ENCODE results near the gene EPHX1.

Gene EPHX1

GRCh38 chr1:225853441-225853840 lies 43.5 kb downstream of the EPHX1 start:
- H3K27me3 Mint-ChIP-seq, result no peaks in the 10 kb centered on the region
- DNase-seq (no peak), ATAC-seq (no peak)
- H3K27ac Mint-ChIP-seq, result no peak overlapping the region
- no peaks in the 10 kb centered on the region for H3K9me3 Mint-ChIP-seq
- H3K4me3 Mint-ChIP-seq, result no peak overlapping the region
- H3K4me1 Mint-ChIP-seq, result peaks cover 70% of the 10 kb centered on the region

- H3K9me3 Mint-ChIP-seq, result no peaks in the 10 kb centered on the region
- no peak for ATAC-seq
- DNase-seq, result no peak
- peaks cover 47% of the 10 kb centered on the region for H3K4me1 Mint-ChIP-seq
- peak overlapping the region; percentile 54 to 72 for H3K27ac Mint-ChIP-seq
- H3K27me3 Mint-ChIP-seq, result no peaks in the 10 kb centered on the region
- no peak overlapping the region for H3K4me3 Mint-ChIP-seq
These were observed 45.8 kb downstream of the EPHX1 start for GRCh38 chr1:225855503-225856300.

DNA sequence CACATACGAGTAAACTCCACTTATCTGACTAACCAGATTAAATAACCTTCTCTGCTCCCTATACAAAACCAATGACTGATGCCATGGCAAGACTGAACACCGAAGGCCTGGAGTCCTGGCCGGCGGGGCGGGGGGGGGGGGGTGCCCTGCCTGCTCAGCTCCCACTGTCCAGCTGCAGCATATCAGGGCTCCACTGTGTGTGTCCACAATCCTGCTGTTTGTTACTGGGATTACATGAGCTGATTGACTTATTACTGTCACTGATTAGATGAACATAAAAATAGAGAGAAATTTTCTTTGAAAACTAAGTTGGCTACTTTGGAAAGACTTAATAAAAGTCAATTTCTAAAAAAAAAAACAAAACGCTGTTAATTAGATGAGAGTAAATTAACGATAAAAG lies 47.3 kb downstream of the EPHX1 start:
- no peak overlapping the region for H3K4me3 Mint-ChIP-seq
- DNase-seq, result no peak
- H3K27me3 Mint-ChIP-seq, result no peaks in the 10 kb centered on the region
- no peaks in the 10 kb centered on the region for H3K9me3 Mint-ChIP-seq
- ATAC-seq, result no peak
- H3K4me1 Mint-ChIP-seq, result peaks cover 32% of the 10 kb centered on the region
- H3K27ac Mint-ChIP-seq, result no peak overlapping the region

GRCh38 chr1:225859151-225859550 lies 49.2 kb downstream of the EPHX1 start:
- Mint-ChIP-seq H3K27me3 (no peaks in the 10 kb centered on the region), H3K4me1 (peaks cover 16% of the 10 kb centered on the region), H3K9me3 (no peaks in the 10 kb centered on the region), H3K27ac (peak overlapping the region in 1 of 2 donors; percentile 13), H3K4me3 (no peak overlapping the region)
- DNase-seq, result no peak
- no peak for ATAC-seq

- H3K27ac Mint-ChIP-seq, result no peak overlapping the region
- DNase-seq (no peak), ATAC-seq (no peak)
- H3K27me3 Mint-ChIP-seq, result no peaks in the 10 kb centered on the region
- peaks cover 25% of the 10 kb centered on the region for H3K4me1 Mint-ChIP-seq
- H3K9me3 Mint-ChIP-seq, result no peaks in the 10 kb centered on the region
- no peak overlapping the region for H3K4me3 Mint-ChIP-seq
These were observed 50.2 kb downstream of the EPHX1 start for GRCh38 chr1:225860107-225860506.

DNA sequence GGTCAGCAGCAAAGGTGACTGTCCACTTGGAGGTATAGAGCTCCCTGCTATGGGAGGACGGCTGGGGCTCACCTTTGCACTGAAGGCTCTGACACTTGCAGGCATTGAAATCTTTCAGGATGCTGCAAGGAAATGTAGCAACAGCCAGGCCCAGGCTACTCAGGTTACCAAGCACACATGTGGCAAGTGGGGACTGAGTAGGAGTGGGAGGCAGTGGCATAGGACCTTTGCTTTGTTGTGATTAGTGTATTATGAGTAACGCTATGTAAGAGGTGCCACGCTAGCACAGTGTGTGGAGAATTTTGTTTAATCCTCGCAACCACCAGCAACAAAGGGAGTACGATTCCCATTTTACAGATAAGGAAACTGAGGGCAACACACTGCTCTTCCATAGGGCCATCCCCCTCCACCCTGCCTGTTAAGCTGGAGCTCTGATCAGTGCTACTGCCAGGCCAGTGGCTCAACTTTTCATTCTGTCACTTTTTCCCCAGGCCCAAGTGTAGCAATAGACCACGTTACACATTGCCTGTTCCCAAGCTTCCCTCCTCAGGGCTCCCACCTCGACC lies 51.0 kb downstream of the EPHX1 start:
- DNase-seq (no peak), ATAC-seq (no peak)
- no peaks in the 10 kb centered on the region for H3K27me3 Mint-ChIP-seq
- H3K27ac Mint-ChIP-seq, result no peak overlapping the region
- H3K4me3 Mint-ChIP-seq, result no peak overlapping the region
- no peaks in the 10 kb centered on the region for H3K9me3 Mint-ChIP-seq
- peaks cover 27% of the 10 kb centered on the region for H3K4me1 Mint-ChIP-seq

- Mint-ChIP-seq H3K9me3 (no peaks in the 10 kb centered on the region), H3K27ac (peak overlapping the region in 1 of 2 donors; percentile 93), H3K4me3 (no peak overlapping the region), H3K4me1 (peaks cover 31% of the 10 kb centered on the region), H3K27me3 (no peaks in the 10 kb centered on the region)
- DNase-seq (no peak), ATAC-seq (no peak)
These were observed 52.1 kb downstream of the EPHX1 start for GRCh38 chr1:225861834-225862580.

DNA sequence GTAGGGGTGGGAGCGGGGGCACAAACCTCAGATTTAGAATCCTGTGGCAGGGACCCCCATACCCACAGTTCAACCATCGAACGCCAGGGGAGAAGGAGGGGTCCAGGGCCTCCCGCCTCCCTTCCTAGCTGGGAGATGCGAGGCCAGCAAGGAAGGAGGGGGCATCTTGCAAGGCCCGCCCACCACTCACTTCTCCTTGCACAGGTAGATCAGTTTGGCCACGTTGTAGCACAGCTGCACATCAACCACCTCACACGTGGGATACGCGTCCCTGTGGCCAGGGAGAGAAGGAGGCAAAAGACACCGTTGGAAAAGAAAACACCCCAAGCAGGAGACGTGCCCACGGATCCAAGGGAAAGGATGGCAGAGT lies 52.6 kb downstream of the EPHX1 start:
- Mint-ChIP-seq H3K4me1 (peaks cover 37% of the 10 kb centered on the region), H3K9me3 (no peaks in the 10 kb centered on the region), H3K27ac (peak overlapping the region in 1 of 2 donors; percentile 44), H3K4me3 (no peak overlapping the region), H3K27me3 (no peaks in the 10 kb centered on the region)
- DNase-seq, result no peak
- no peak for ATAC-seq

DNA sequence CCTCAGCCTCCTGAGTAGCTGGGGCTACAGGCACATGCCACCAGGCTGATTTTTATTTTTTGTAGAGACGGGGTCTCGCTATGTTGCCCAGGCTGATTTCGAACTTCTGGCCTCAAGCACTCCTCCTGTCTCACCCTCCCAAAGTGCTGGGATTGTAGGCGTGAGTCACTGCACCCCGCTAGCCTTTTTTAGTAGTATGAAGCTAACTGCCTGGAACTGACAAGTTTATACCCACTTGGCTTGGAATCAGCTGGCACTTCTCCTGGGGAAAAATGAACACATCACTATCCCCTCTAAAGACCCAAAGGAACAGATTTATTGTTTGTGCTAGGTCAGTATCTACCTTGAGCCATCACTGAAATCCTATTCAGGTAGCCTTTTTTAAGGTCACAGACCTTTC lies 53.2 kb downstream of the EPHX1 start:
- Mint-ChIP-seq H3K4me1 (peaks cover 41% of the 10 kb centered on the region), H3K27ac (no peak overlapping the region), H3K9me3 (no peaks in the 10 kb centered on the region), H3K4me3 (no peak overlapping the region), H3K27me3 (no peaks in the 10 kb centered on the region)
- ATAC-seq (no peak), DNase-seq (no peak)

GRCh38 chr1:225865514-225865913 lies 55.6 kb downstream of the EPHX1 start:
- ATAC-seq, result peak; percentile 59
- Mint-ChIP-seq H3K4me3 (peak overlapping the region; percentile 47 to 67), H3K27ac (no peak overlapping the region), H3K27me3 (no peaks in the 10 kb centered on the region), H3K4me1 (peaks cover 41% of the 10 kb centered on the region), H3K9me3 (no peaks in the 10 kb centered on the region)
- DNase-seq, result peak in 1 of 2 donors; percentile 20

DNA sequence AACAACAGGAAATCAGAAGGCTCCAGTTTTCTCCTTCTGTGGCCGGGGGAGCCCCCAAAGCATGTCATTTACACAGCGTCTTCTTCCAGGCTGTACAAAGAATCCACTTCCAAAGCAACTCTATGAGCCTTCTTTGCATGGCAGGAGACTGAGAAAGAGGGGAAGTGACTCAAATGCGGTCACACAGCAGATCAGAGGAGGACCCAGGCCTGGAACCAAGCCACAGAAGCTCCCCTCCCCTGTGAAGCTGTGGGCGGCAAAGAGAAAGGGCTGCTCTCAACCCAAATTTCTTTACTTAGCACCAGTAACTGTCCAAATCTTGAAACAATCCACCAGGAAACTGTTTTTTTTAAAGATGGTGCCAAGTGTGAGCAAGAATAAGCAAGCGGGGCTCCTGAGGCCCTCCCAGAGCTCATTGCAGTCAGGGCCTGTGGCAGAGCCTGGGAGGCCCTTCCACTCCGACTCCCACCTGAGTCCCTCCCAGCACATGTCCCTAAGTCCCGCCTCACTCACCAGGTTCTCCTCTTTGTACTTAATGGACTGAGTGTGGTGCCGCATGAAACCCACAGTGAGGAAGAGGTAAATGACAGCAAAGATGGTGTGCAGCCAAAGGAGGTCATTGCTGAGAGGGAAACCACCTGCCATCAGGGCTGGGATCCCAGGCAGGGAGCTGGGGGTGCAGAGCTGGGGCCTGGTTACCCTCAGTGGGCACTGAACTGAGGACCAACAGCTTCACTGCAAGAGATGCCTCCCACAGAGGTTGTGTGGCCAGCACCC lies 56.3 kb downstream of the EPHX1 start:
- Mint-ChIP-seq H3K4me3 (peak overlapping the region; percentile 51 to 67), H3K9me3 (no peaks in the 10 kb centered on the region), H3K4me1 (peaks cover 47% of the 10 kb centered on the region), H3K27me3 (no peaks in the 10 kb centered on the region), H3K27ac (peak overlapping the region; percentile 72 to 76)
- ATAC-seq, result peak; percentile 95
- DNase-seq, result peak; percentile 65 to 77

- Mint-ChIP-seq H3K27ac (peak overlapping the region; percentile 54 to 85), H3K4me3 (peak overlapping the region; percentile 41 to 67), H3K9me3 (no peaks in the 10 kb centered on the region), H3K4me1 (peaks cover 52% of the 10 kb centered on the region), H3K27me3 (no peaks in the 10 kb centered on the region)
- ATAC-seq (no peak), DNase-seq (no peak)
These were observed 57.1 kb downstream of the EPHX1 start for GRCh38 chr1:225866981-225867380.

- no peaks in the 10 kb centered on the region for H3K27me3 Mint-ChIP-seq
- H3K27ac Mint-ChIP-seq, result no peak overlapping the region
- peaks cover 65% of the 10 kb centered on the region for H3K4me1 Mint-ChIP-seq
- ATAC-seq (no peak), DNase-seq (no peak)
- H3K9me3 Mint-ChIP-seq, result no peaks in the 10 kb centered on the region
- H3K4me3 Mint-ChIP-seq, result no peak overlapping the region
These were observed 58.9 kb downstream of the EPHX1 start for GRCh38 chr1:225868631-225869330.

- no peak overlapping the region for H3K27ac Mint-ChIP-seq
- H3K27me3 Mint-ChIP-seq, result no peaks in the 10 kb centered on the region
- ATAC-seq, result no peak
- no peaks in the 10 kb centered on the region for H3K9me3 Mint-ChIP-seq
- H3K4me3 Mint-ChIP-seq, result no peak overlapping the region
- no peak for DNase-seq
- H3K4me1 Mint-ChIP-seq, result peaks cover 65% of the 10 kb centered on the region
These were observed 61.0 kb downstream of the EPHX1 start for GRCh38 chr1:225870911-225871310.
